Activated CD4-positive, CD25-positive, alpha-beta regulatory T cell treated with anti-CD3 and anti-CD28 coated beads, Interleukin-2, amount 50 U/mL, for 24 hours (primary cell): ENCODE data around the gene SLC9A8.

ENCODE experiments used
- ATAC-seq, 2 donors: fragments of 150-1000 bp; cut with Tn5 transposase; one replicate each; pipeline ENCODE4 v1.10.0; 2021; ENCODE audit warnings: mild to moderate bottlenecking in 1 of 2, moderate library complexity in 1 of 2

SLC9A8 gene

DNA sequence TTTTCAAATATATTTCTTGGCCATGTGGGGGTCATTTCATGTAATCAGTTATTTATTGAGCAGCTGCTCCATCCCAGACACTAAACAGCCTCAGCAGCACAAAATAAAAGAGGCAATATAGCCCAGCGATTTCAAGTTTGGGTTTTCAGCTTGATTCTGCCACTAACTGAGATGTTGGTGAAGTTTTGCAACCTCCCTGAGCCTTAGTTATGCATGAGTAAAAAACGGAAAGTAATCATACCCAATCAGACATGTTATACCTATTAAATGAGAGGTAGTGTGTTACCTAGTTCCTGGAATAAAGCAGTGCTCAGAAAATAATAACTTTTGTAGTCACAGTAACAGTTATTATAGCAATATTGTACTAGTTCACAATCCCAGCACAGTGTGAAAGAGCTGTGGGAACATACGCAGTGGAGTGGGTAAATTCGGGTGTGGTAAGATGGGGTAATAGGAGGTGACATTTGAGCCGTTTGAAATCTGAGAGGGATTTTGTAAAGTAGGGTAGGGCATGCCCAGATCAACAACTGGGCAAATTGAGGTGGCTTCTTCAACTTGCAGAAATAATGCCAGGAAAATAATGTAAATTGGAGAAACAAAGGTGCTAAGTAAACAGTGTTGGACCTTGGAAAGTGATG lies 1.5 kb downstream of the SLC9A8 start:
- peak; percentile 14 to 24 for ATAC-seq

DNA sequence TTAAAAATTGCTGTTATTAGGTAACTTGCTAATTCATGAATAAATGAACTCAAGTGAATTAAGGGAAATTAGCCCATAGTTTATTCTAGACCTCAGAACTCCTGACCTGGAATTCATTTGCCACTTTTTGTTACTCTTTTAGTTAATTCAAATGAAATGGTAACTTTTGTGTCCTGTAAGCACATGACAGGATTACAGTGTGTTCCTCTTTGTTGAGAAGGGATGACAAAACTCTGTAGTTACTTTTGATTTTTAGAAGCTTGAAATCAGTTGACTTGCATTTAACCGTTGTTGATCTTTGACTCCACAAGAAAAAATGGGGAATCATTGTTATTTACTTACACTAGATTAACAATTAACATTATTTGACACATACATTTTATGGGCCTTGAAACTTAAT lies 6.2 kb downstream of the SLC9A8 start:
- no peak for ATAC-seq

DNA sequence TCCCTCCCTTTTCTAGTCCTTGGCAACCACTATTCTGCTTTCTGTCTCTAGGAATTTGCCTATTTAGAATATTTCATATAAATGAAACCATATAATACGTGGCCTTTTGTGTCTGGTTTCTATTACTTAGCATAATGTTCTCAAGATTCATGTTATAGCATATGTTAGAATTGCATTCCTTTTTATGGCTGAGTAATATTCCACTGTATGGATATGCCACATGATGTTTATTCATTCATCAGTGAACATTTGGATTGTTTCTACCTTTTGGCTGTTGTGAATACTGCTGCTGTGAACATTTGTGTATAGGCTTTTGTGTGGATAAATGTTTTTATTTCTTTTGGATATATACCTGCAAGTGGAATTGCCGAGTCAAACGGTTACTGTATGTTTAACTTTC lies 7.1 kb downstream of the SLC9A8 start:
- no peak for ATAC-seq

DNA sequence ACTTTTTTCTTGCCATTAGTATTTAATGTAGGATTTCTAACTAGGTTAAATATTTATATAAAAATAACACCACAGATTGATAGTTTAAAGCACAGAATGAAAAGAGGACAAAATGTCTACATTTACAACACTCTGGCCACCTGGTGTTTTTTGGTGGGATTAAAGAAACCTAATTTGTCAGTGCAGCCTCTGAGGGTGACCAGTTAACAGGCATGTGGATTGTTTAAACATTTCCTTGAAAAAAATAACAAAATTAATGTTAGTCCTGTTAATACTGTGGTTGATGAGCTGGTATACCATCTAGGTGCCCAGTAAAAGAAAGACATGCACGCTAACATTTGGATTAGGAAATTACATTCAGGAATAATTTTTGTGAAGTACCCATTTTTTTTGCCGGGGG lies 8.8 kb downstream of the SLC9A8 start:
- ATAC-seq = no peak

DNA sequence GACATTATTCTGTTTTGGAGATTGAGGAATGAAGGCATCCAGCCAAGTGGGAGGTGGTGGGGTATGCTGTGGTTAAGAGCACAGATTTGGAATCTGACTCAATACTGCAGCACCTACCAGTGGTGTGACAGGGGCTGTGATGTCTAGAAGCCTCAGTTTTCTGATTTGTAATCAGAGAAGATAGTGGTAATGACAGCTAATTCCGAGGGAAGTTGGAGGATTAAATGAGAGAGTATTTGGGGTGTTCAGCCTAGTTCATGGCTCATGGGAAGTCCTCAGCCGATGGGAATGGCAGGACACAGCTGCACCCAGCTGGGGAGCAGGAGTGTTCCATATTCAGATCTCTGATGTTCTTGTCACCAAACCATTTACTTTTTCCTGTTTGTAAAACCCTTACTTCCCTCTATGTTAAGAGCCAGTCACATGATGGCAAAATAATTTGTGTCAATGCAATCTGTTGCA lies 9.3 kb downstream of the SLC9A8 start:
- peak in 1 of 2 donors; percentile 54 for ATAC-seq

DNA sequence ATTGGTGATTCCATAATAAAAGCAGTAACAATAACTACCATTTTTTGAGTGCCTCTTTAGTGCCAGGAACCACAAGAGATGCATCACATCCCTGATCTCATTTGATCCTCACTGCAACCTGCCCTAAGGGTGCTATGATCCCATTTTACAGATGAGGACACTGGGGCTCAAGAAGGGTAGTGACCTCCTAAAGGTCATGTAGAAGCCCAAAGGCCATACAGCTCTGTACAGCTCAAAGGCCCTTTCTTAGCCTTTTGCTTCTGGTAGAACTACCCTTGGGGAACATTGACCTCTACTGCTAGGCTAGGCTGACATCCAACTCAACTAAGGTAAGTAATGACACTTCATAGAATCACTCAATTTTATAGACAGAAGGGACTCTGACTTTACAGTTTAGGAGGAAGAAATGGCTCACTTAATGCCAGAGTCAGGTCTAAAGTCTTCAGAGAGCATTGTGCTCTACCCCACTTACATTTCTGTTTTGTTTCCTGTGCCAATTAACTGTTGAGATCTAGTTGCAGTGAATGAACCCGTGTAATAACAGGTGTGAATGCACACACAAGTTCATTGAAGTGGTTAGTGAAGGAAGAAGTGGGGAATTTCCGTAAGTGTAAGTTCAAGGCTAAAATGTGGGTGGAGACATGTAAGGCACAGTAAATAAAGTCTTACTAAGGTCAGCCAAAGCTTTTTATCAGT lies 10.7 kb downstream of the SLC9A8 start:
- peak; percentile 85 to 90 for ATAC-seq

DNA sequence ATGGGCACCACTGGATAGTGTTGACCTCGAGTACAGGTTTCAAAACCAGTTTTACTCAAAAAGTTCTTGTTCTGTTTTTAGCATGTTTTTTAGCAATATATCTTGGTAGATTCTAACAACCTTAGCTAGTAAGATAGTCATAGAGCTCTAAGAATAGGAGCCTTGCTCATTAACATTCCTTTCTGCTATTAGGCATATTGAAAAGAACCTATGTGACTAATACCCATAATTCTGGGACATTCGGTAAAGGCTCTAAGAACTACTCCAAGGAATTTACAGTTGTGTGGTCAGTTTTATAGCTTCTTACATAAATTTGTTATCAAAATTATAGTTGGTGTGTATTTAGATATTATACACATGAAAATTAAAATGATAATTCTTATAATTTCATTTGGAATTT lies 11.6 kb downstream of the SLC9A8 start:
- no peak for ATAC-seq

DNA sequence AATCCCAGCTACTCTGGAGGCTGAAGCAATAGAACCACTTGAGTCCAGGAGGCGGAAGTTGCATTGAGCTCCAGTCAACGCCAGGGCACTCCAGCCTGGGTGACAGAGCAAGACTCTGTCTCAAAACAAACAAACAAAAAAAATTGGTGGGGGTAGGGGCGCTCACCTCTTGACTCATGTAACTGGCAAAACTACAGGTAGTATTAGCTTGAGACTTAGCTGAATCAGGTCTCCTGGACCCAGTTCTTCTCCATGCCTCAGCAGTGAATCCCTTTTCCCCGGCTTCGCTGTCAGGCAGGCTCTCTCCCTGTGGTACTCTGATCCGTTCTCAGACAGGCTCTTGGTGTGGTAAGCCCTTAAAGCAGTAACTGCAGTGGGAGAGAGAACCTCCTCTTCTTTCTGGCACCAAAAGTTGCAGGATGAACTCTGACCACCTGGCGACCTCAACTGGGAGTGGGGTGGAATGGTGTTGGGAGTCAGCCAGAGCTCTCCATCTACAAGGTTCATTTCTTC lies 12.9 kb downstream of the SLC9A8 start:
- no peak for ATAC-seq

DNA sequence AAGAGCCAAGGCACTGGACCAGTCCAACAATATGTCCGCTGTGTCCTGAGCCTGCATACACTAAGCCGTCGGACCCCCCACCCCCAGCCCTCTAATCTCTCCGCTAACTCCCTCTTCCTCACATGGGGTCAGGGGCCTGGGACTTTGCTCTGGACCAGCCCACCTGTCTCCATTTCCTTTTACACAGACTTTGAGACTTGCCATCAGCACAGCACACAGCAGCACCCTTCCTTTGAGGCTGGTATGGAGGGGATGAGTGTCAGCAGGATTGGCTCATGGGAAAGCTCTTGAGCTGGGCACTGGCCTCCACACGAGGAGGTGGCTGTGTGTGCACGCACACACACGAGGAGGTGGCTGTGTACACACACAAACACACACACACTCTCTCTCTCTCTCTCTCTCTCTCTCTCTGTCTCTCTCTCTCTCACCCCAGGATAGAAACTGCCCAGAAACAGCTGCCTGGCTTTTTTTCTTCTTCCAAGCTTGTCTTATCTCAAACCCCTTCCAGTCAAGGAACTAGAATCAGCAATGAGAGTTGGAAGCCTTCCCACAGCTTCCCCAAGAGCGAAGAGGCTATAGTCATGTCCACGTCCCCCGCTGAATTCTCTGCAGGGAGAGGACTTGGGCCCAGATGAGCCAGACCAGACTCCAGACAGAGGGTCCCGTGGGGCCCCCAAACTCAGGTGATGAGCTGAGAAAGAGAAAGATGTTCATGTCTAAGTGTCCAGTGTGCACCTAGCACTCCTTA lies 18.6 kb downstream of the SLC9A8 start:
- no peak for ATAC-seq

DNA sequence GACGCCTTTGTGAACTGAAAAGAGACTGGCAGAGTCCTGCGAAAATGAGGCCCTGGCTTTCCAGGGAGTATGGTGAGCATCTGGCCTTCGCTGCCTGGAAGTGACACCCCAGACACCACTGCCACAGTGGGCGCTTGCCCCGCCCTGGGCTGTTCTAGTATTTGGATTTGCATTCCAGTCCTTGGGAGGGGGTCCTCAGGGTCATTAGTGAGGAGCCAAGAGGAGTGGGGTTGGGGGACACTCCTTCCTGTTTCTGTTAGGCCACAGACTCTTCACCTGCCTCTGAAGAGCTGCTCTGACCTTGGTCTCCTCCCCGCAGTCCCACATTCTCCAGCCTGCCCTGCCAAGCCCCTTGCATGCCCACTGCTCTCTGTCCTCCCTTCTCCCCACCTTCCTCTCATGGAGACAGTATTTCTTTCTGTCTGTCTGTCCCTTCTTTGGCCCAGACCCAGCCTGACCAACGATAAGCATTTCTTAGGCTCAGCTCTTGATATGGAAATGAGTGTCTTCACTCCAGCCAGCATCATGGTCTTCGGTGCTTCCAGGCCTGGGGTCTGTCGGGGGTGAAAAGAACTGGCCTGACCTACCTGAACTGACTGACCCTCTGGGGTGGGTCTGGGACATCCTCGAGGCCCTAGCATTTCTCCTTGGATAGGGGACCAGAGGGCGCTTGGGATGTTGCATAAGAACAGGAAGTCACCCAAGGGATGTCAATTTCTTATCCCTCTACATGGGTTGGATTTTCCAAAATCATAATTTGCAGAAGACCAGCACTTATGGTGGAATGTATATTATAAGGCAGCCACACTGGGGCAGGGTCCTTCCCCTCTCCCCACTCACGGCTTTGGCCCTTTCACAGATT lies 19.4 kb downstream of the SLC9A8 start:
- no peak for ATAC-seq

DNA sequence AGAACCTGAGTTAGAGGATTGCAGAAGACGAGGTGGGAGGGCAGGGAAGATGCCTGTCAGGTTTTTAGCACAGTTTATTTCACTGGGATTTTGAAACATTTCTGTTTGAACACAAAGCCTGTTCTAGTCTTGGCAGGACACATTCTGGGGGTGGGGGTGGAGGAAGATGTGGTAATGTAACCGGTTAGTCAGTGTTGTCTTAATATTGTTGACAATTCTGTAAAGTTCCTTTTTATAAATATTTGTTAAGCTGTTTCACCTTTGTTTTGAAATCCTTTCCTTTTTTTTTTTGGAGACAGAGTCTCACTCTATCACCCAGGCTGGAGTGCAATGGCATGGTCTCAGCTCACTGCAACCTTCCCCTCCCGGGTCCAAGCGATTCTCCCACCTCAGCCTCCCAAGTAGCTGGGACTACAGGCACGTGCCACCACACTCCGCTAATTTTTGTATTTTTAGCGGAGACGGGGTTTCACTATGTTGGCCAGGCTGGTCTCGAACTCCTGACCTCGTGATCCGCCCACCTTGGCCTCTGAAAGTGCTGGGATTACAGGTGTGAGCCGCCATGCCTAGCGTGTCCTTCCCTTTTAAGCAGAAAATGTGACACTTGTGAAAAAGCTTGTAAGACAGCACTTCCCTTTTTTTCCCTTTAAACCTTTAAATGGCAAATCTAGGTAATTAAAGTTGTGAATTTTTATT lies 20.2 kb downstream of the SLC9A8 start:
- ATAC-seq = no peak

DNA sequence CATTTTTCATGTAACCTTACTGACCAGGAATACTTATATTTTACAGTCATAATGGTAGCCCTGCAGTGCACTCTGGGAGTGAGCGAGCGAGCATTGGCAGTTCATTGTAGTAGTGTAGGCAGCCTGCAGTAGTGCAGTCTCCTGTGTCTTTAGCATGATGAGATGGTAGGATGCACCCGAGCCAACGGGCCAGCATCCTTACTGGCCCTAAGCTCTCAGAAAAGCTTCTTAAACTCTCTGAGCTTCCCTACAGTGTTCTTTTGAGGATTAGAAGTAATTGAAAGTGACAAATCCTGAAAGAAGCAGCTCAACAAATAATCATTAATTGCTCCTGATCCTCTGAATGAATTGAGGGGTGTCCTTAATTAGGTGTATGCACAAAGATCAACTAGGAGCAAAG lies 20.9 kb downstream of the SLC9A8 start:
- no peak for ATAC-seq

DNA sequence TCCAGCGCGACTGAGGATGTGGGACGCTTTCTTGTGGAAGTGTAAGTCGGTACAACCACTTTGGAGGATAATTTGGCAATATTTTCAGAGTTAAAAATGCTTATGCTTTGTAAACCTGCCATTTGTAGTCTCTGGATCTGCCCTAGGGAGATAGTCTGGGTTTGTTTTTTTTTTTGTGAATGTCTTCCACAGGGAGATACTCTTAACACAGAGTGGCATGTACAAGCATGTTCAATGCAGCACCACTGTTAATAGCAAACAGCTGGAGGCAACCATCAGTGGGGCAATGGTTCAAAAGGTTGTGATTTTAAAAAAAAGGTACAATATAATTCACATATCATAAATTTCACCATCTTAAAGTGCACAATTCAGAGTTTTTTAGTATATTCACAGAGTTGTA lies 22.4 kb downstream of the SLC9A8 start:
- no peak for ATAC-seq

DNA sequence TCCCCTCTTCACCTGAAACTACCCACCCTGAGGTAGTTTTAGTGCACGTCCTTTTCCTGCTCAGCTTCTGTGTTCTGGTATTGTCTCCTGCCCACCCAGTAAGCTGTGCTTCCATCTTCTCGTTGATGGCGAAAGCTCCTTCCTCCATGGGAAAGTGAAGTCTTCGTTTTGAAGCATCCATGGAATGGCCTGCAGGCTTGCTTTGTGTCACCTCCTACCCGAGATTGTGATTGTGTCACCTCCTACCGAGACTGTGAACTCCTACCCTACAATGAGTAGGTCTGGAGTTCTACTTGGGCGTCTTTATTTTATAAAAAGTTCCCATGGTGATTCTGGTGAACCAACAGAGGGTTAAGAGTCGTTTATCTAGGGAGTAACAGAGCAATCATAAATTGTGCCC lies 25.9 kb downstream of the SLC9A8 start:
- ATAC-seq = no peak

DNA sequence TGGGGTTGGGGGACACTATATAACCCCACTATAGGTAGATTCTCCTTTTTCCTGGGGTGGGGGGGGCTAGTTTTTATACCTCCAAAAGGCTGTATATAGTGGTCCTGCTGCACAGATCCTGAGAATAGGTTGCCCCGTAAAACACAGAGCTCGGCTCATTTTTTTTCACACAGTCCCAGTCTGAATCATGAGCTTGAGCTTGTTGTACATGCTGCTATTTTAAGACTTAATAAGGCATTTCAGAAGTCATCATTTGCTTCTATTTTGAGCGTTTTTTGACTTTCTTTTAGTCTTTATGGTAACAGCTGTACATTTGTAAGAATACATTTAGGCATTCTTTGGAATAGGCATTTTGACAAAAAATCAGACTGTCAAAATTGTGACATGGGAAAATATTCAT lies 30.5 kb downstream of the SLC9A8 start:
- no peak for ATAC-seq

DNA sequence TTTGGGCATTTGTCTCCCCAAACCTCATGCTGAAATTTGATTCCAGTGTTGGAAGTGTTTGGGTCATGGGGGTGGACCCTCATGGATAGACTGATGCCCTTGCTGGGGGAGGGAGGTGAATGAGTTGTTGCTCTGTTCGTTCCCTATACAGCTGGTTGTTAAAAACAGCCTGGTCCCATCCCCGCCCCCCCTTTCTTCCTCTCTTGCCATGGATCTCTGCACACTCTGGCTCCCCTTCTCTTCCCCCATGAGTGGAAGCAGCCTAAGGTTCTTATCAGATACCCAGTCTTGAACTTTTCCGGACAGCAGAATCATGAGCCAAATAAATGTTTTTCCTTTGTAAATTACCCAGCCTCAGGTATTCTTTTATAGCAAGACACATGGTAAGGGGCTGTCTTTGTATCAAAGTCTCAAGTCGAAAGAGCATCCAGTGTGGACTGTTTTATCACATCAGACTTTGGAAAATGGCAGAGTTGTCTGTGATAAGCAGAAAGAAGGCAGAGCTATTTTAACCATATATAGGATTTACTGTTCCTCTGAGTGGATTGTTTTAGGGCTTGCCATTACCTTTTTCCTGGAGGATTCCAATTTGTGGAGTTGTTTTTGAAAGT lies 31.2 kb downstream of the SLC9A8 start:
- no peak for ATAC-seq

DNA sequence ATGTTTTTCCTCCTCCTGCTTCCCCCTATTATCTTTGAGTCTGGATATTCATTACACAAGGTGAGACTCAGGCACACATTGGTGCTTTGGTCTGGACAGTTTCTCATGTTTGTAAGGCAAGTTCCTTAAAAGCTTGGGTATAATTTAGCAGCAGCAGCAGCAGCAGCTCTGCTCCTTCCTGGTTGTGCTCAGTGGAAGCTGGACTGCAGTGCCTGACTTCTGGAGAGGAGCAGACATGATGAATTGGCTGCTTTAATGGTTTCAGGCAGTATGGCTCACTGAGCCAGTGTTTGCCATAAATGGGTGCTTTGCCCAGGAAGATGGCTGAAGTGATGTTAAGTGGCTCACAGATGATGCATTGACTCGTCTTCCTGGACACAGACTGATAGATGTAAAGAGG lies 32.4 kb downstream of the SLC9A8 start:
- ATAC-seq = no peak

DNA sequence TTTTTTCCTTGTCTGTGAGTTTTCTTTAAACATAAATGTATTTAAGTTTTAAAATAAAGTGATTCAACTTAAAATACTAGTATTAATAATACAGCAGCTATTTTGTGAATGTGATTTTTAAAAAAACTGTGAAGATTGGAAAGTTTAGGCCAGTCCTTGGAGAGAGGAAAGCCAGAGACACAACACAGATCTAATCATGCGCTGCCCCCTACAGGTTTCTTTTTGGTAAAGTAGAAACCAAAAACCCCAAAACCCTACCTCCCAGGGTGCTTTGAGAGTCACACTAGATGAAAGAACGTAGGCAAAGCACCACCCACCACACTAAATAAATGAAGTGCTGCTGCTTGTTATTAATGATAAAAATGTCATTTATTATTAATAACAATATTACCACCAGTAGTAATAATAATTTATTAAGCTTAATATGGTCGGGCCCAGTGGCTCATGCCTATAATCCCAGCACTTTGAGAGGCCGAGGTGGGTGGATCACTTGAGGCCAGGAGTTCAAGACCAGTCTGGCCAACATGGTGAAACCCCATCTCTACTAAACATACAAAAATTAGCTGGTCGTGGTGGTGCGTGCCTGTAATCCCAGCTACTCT lies 33.7 kb downstream of the SLC9A8 start:
- peak; percentile 72 to 74 for ATAC-seq

DNA sequence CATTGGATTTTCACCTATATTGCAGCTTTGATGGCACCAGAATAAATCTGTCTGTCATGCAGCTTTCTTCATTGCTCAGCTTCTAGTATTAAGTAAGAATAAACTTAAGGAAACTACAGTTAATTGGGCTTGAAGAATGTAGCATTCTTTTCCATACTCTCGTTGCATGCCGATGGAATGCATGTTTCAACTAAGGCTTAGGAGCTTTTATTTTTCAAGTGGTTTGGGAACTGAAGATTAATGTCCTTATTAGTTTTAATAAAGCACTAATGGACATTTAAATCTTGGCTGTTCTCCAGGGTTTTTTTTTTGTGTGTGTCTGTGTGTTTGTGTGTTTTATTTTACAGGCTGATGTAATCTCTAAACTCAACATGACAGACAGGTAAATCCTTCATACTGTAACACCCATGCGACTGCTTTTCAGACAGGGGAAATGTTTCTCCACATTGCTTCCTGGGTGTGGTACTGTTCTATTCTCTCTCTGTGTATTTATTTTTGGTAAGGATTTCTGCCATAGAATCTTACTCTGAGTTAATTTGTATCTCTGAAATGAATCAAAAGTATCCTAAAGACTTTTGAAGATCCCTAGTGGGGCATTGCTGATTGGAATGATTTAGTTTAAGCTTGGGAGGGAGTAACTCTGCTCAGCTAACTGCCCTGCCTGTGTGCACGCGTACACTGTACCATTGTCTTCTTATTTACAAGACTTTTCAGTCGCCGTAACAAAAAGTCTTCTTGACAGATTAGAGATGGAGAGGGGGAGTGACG lies 38.0 kb downstream of the SLC9A8 start:
- no peak for ATAC-seq

DNA sequence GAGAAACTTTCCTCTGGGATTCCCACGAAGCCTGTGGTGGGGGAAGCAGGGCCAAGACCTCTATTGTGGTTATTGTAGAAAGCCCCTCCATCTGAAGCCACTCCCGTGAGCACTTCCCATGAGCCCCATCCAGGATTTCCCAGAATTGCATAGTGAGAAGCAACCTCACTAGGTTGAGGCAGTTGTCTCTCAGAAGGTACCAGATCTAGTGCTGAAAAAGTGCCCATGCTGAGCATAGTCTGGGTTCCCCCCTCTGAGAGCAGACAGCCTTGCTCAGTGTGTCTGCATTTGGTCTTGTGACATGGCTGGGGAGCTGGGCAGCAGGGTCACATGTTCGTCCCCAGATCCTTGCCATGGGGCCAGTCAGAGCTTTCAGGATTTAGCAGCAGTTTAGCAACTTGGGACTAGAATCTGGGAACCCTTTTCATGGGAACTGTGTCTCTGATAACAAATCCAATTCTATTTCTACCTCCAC lies 38.6 kb downstream of the SLC9A8 start:
- no peak for ATAC-seq
